ACC112 (cell line): Measurements from ENCODE around the gene LMAN2L.

Source experiments
- H2AFZ ChIP-seq: fragments of 200-600 bp; sonication (generic); one replicate; pipeline ENCODE4 v1.6.0; 2017; ENCODE audit warnings: antibody characterized with exemption, low read length; ENCODE audit not compliant: unreplicated experiment
- H3K27ac ChIP-seq: fragments of 200-600 bp; sonication (generic); 2 replicates; pipeline ENCODE4 v1.5.1; 2014; ENCODE audit warnings: low read depth, mild to moderate bottlenecking, antibody characterized with exemption, low read length, moderate library complexity
- H3K27me3 ChIP-seq: fragments of 200-600 bp; sonication (generic); 2 replicates; pipeline ENCODE4 v1.6.1; 2014; ENCODE audit warnings: mild to moderate bottlenecking, antibody characterized with exemption, low read length, moderate library complexity, mixed read lengths; ENCODE audit not compliant: insufficient read depth
- H3K36me3 ChIP-seq: fragments of 200-600 bp; sonication (generic); 2 replicates; pipeline ENCODE4 v1.6.1; 2016; ENCODE audit warnings: mild to moderate bottlenecking, antibody characterized with exemption, low read length, moderate library complexity, mixed read lengths; ENCODE audit not compliant: insufficient read depth
- H3K4me1 ChIP-seq: fragments of 200-600 bp; sonication (generic); one replicate; pipeline ENCODE4 v1.6.1; 2016; ENCODE audit warnings: low read length, mixed read lengths; ENCODE audit not compliant: insufficient read depth, unreplicated experiment, control insufficient read depth
- H3K4me3 ChIP-seq: fragments of 200-600 bp; sonication (generic); 2 replicates; pipeline ENCODE4 v1.5.1; 2014; ENCODE audit warnings: mild to moderate bottlenecking, low read depth, low read length
- H3K79me2 ChIP-seq: fragments of 200-600 bp; sonication (generic); one replicate; pipeline ENCODE4 v1.6.0; 2016; ENCODE audit warnings: low read length; ENCODE audit not compliant: control insufficient read depth, unreplicated experiment, insufficient read depth

Gene LMAN2L

DNA sequence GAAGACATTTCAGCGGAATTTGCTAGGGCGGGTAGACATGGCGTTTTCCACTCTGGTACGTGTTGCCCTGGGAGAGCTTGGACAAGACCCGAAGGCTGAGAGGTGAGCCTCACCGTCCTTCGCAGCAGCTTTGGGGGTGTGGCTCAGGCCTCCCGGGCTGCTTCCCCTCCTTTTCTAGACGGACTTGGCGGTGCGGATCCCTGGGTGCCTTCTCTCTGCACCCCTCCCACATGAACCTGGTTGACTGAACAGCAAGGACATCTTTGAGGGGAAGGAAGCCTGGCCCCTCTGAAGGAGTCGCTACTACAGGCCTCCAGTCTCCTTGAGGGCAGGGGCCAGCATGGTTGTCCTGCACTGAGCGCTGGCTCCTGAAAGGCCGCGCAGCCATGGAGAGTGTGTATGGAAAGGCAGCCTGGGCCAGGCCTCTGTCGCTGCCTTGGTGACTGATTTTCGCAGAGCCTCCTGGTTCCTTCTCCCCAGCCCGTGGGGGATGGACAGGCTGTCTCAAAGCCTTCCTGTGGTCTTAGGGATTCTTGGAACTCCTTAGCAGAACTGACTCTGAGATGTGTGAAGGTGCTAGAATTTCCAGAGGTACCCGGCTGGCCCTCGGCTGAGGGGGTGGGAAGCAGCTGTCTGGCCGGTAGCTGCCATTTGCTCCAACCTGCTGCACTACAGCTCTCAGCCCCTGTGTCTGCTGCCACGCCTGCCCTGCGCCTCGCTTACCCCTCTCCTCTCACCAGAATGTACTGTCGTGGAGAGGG, 30.8 kb upstream of the LMAN2L start:
- no peaks in the 10 kb centered on the region for H3K36me3 ChIP-seq
- no peaks in the 10 kb centered on the region for H3K79me2 ChIP-seq
- H3K4me1 ChIP-seq = no peaks in the 10 kb centered on the region
- no peak overlapping the region for H3K27ac ChIP-seq
- H3K4me3 ChIP-seq = no peak overlapping the region
- no peak overlapping the region for H2AFZ ChIP-seq
- no peaks in the 10 kb centered on the region for H3K27me3 ChIP-seq

DNA sequence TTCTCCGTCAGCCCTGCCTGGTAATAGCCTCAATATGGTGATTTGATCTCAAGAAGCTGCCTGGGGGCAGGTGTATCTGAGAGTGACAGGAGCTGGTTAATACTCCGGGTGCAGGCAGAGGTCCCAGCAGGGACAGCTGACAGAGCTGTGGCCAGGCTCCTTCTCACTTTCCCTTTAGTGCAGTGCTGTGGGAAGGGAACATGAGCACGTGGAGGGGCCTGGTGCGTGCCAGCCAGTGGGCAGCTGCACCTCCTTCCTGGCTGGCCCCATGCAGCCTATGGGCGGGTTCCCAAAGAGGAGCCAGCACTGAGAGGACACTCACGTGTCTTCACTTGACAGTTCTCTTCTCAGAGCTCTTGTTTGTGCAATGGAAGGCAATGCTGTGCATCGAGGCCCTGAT, 29.9 kb upstream of the LMAN2L start:
- no peak overlapping the region for H3K27ac ChIP-seq
- no peaks in the 10 kb centered on the region for H3K79me2 ChIP-seq
- H3K4me3 ChIP-seq = no peak overlapping the region
- no peaks in the 10 kb centered on the region for H3K4me1 ChIP-seq
- H3K36me3 ChIP-seq = no peaks in the 10 kb centered on the region
- no peaks in the 10 kb centered on the region for H3K27me3 ChIP-seq
- no peak overlapping the region for H2AFZ ChIP-seq

GRCh38 chr2:96768083-96768561, 28.3 kb upstream of the LMAN2L start:
- no peaks in the 10 kb centered on the region for H3K36me3 ChIP-seq
- peaks cover 8% of the 10 kb centered on the region for H3K4me1 ChIP-seq
- no peak overlapping the region for H3K27ac ChIP-seq
- no peak overlapping the region for H3K4me3 ChIP-seq
- no peaks in the 10 kb centered on the region for H3K27me3 ChIP-seq
- no peak overlapping the region for H2AFZ ChIP-seq
- peaks cover 3% of the 10 kb centered on the region for H3K79me2 ChIP-seq

DNA sequence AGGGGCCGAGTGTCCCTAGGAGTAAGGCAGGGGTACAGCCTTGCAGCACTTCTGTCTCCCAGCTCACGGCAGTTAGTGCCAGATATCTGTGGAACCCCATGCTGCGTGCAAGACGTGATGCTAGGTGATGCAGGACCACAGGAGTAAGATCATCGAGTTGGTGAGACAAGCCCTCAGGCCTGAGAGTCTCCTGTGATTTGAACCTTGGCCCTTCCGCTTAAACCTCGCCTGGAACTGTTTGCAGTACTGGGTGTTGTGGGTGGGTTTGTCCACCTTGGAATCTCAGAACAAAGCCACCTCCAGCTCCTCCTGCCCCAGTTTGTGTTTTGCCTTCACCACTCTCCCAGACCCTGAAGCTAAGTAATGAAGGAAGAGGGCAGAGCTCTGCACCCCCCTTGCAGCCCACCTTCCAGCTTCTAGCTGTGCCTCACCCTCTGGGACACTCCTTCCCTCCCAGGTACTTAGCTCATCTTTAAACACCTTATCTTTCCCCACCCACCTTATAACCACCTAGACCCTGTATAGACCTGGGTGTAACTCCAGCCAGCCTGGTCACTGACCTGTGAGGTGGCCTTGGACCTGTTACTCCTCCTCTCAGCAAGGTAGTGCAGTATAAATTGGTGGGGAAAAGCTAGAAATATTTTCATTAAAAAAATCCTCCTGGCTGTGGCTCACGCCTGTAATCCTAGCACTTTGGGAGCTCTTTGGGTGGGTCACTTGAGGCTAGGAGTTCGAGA, 27.4 kb upstream of the LMAN2L start:
- no peak overlapping the region for H3K4me3 ChIP-seq
- H3K4me1 ChIP-seq = peaks cover 15% of the 10 kb centered on the region
- no peaks in the 10 kb centered on the region for H3K27me3 ChIP-seq
- peaks cover 3% of the 10 kb centered on the region for H3K79me2 ChIP-seq
- no peak overlapping the region for H3K27ac ChIP-seq
- H2AFZ ChIP-seq = no peak overlapping the region
- H3K36me3 ChIP-seq = no peaks in the 10 kb centered on the region

DNA sequence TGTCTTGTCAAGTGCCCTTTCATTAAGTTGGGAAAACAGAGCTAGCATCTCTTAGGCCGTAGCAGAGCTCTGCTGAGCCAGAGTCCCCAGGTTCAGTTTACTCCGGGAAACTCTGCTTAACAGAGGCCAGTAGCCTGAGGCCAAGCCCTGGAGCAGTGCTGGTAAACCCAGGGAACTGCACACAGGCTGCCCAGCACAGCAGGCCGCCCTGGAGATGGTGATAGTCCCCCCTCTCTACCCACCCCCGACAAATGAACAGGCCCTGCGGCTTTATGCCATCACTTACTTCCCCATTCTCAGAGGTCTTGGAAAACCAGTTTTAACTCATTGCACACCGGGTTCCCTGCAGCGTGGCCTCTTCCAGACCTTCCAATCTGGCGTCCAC, 24.4 kb upstream of the LMAN2L start:
- peaks cover 6% of the 10 kb centered on the region for H3K79me2 ChIP-seq
- H3K27me3 ChIP-seq = no peaks in the 10 kb centered on the region
- H2AFZ ChIP-seq = no peak overlapping the region
- peaks cover 33% of the 10 kb centered on the region for H3K4me1 ChIP-seq
- no peak overlapping the region for H3K27ac ChIP-seq
- H3K36me3 ChIP-seq = no peaks in the 10 kb centered on the region
- H3K4me3 ChIP-seq = peak overlapping the region; percentile 43; the same call in 1 of the 2 replicates

GRCh38 chr2:96763511-96764252, 23.8 kb upstream of the LMAN2L start:
- H3K36me3 ChIP-seq = no peaks in the 10 kb centered on the region
- peak overlapping the region; percentile 95 for H3K4me3 ChIP-seq
- H3K4me1 ChIP-seq = peaks cover 33% of the 10 kb centered on the region
- H3K27me3 ChIP-seq = no peaks in the 10 kb centered on the region
- H2AFZ ChIP-seq = no peak overlapping the region
- peaks cover 6% of the 10 kb centered on the region for H3K79me2 ChIP-seq
- H3K27ac ChIP-seq = no peak overlapping the region

DNA sequence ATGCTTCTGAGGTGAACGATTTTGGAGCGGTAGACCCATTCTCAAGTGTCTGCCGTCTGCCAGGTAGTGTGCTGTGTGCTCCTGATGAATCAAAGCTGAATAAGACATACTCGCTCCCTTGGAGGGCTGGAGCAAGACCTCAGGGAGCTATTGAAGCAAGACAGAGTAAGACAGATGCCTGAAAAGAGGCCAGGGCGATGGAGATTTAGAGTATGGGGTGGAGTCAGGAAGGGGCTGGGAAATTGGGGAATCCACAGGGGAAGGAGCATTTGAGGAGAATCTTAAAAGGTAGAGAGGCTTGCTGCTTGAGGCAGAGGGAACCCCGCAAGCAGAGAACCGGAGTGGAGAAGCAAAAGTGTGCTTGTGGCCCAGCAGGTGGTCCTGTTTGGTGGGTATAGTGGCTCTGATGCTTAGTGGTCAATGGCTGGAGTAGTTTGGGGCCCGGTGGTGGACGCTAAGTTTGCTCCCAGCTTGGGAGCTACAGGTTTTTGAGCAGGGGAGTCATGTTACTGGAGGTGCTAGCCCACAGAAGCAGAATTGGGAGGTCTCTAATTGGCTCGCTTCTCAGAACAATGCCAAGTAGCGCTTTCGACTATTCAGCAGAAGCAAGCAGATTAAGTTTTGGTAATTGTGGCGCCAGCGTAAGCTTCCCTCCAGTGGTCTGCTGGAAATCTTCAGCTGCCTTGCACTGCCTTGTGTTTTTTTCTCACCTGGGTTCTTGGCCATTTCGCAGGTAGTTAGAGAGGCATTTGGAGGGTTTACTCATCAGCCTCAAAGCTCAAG, 22.9 kb upstream of the LMAN2L start:
- no peak overlapping the region for H3K27ac ChIP-seq
- peak overlapping the region; percentile 95 for H3K4me3 ChIP-seq
- H3K4me1 ChIP-seq = peaks cover 33% of the 10 kb centered on the region
- H2AFZ ChIP-seq = no peak overlapping the region
- no peaks in the 10 kb centered on the region for H3K36me3 ChIP-seq
- H3K79me2 ChIP-seq = peaks cover 6% of the 10 kb centered on the region
- no peaks in the 10 kb centered on the region for H3K27me3 ChIP-seq

- H3K79me2 ChIP-seq = peaks cover 6% of the 10 kb centered on the region
- H3K27ac ChIP-seq = no peak overlapping the region
- peak overlapping the region; percentile 85 for H2AFZ ChIP-seq
Observed at GRCh38 chr2:96760986-96761832, 21.3 kb upstream of the LMAN2L start.

DNA sequence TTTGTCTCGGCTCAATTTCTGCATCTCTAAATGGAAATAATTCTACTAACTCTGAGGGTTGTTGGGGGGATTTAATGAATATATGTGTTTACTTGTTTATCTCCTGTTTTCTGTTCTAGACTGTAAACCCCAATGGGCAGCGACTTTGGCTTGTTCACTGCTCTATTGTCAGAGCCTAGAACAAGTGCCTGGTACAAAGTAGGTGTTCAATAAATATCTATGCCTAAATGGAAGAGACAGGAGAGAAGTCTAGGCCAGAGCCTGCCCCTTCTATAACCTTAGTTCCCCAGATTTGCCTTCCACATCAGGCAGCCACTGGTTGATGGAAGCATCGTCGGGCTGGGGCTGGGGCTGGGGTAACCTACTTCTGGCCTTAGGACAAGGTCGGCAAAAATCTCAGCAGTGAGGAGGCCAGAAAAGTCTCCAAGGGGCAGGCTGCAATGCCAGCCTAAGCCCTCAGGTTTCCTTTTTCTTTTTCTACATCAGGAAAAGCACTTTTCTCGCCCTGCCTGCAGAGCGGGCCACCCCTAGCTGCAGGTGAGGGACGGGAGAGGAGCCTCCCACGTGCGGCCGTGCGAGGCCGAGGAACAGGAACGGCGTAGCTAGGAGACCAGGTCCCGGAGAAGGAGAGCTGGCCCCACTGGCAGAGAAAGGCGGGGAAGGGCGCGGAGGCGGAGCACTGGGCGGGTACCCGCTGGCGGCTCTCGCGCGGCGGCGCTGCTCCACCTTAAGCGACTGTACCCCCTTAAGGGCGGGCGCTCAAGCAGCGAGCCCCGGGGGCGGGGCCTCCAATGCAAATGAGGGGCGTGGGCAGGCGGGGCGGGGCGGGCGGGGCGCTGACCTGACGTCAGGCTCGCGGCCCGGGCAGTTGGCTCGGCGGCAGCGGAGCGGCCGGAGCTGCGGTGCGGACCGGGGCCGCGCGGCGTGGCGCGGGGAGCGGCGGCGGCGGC, 20.4 kb upstream of the LMAN2L start, which contains the start of gene CNNM4:
Gene CNNM4 (plus strand): TSS at position 867 of the 950 bp plus-strand sequence. CDS start 98 bp downstream, outside the sequence.
- no peaks in the 10 kb centered on the region for H3K36me3 ChIP-seq
- peaks cover 6% of the 10 kb centered on the region for H3K79me2 ChIP-seq
- peak within 1 kb of the TSS; percentile 99 for H2AFZ ChIP-seq
- H3K27me3 ChIP-seq = no peaks in the 10 kb centered on the region
- no peak within 1 kb of the TSS for H3K27ac ChIP-seq
- H3K4me1 ChIP-seq = peaks cover 33% of the 10 kb centered on the region
- peak within 1 kb of the TSS; percentile 95 for H3K4me3 ChIP-seq

More at GRCh38 chr2:96760986-96761832, 21.3 kb upstream of the LMAN2L start:
- no peaks in the 10 kb centered on the region for H3K27me3 ChIP-seq
- H3K4me3 ChIP-seq = peak overlapping the region; percentile 95
- peaks cover 33% of the 10 kb centered on the region for H3K4me1 ChIP-seq
- H3K36me3 ChIP-seq = no peaks in the 10 kb centered on the region
